Neural cell (in vitro differentiated cells): ENCODE results near the gene PNMA8C. TPM values are rescaled to one million over a fixed set of nuclear protein-coding genes. Genes with fewer than 3 reads are reported as not detected.

Experiments used
- H2AFZ ChIP-seq: fragments of 200-600, 300-800 bp; sonication (generic), shearing (Covaris generic); 2 replicates; pipeline ENCODE4 v1.6.0; 2014; ENCODE audit warnings: low read depth, mild to moderate bottlenecking, antibody characterized with exemption, low read length, moderate library complexity
- H3F3A ChIP-seq: fragments of 200-600 bp; shearing (Covaris generic); 2 replicates; pipeline ENCODE4 v1.6.1; 2016; ENCODE audit warnings: mild to moderate bottlenecking, moderate library complexity, mixed read lengths, antibody characterized with exemption, low read length; ENCODE audit not compliant: insufficient read depth, poor library complexity, severe bottlenecking
- H3K27ac ChIP-seq: fragments of 200-600, 300-800 bp; sonication (generic), shearing (Covaris generic); 2 replicates; pipeline ENCODE4 v1.5.1; 2014; ENCODE audit warnings: mild to moderate bottlenecking, low read length, moderate library complexity
- H3K27me3 ChIP-seq: fragments of 300-800, 200-600 bp; sonication (generic), shearing (Covaris generic); 2 replicates; pipeline ENCODE4 v1.6.0; 2014; ENCODE audit warnings: mild to moderate bottlenecking, low read depth, low read length, moderate library complexity; ENCODE audit not compliant: insufficient read depth
- H3K36me3 ChIP-seq: fragments of 300-800, 200-600 bp; sonication (generic), shearing (Covaris generic); 2 replicates; pipeline ENCODE4 v1.5.1; 2014; ENCODE audit warnings: mild to moderate bottlenecking, antibody characterized with exemption, low read length, moderate library complexity; ENCODE audit not compliant: insufficient read depth
- H3K4me2 ChIP-seq: fragments of 300-800, 200-600 bp; sonication (generic), shearing (Covaris generic); 2 replicates; pipeline ENCODE4 v1.6.0; 2014; ENCODE audit warnings: mild to moderate bottlenecking, low read length
- H3K4me3 ChIP-seq: fragments of 300-800, 200-600 bp; sonication (generic), shearing (Covaris generic); 2 replicates; pipeline ENCODE4 v1.5.1; 2014; ENCODE audit warnings: mild to moderate bottlenecking, low read length, moderate library complexity
- H3K79me2 ChIP-seq: fragments of 200-600 bp; shearing (Covaris generic); replicated peaks from 2 replicates; pipeline ENCODE4 v1.6.0; 2014; ENCODE audit warnings: mild to moderate bottlenecking, low read length, moderate library complexity; ENCODE audit not compliant: insufficient read depth
- H3K9ac ChIP-seq: fragments of 300-800, 200-600 bp; sonication (generic), shearing (Covaris generic); 2 replicates; pipeline ENCODE4 v1.6.1; 2016; ENCODE audit warnings: mild to moderate bottlenecking, low read length, mixed read lengths
- H3K9me2 ChIP-seq: fragments of 200-600 bp; shearing (Covaris generic); 2 replicates; pipeline ENCODE4 v1.6.1; 2016; ENCODE audit warnings: mild to moderate bottlenecking, low read length, mixed read lengths; ENCODE audit not compliant: insufficient read depth
- H3K9me3 ChIP-seq: fragments of 200-600, 300-800 bp; sonication (generic), shearing (Covaris generic); 2 replicates; pipeline ENCODE4 v1.6.1; 2016; ENCODE audit warnings: mild to moderate bottlenecking, mixed run types, low read length, moderate library complexity, mixed read lengths
- H4K20me1 ChIP-seq: fragments of 200-600 bp; shearing (Covaris generic); 2 replicates; pipeline ENCODE4 v1.6.1; 2016; ENCODE audit warnings: mild to moderate bottlenecking, mixed run types; ENCODE audit not compliant: insufficient read depth
- CTCF ChIP-seq: fragments of 450-650 bp; IDR thresholded peaks from 2 replicates; pipeline ENCODE4 v1.5.1; 2014; ENCODE audit warnings: antibody characterized with exemption, mild to moderate bottlenecking, moderate library complexity; ENCODE audit not compliant: poor library complexity, severe bottlenecking
- EP300 ChIP-seq: fragments of 450-650 bp; conservative IDR thresholded peaks from 2 replicates; pipeline ENCODE4 v1.6.1; 2014; ENCODE audit warnings: antibody characterized with exemption, mild to moderate bottlenecking, moderate library complexity; ENCODE audit not compliant: poor library complexity, severe bottlenecking
- EZH2 ChIP-seq: fragments of 200-600, 300-800 bp; shearing (Covaris generic), sonication (generic); IDR thresholded peaks from 2 replicates; pipeline ENCODE4 v1.6.1; 2014; ENCODE audit warnings: antibody characterized with exemption, low read length, borderline replicate concordance, mild to moderate bottlenecking; ENCODE audit not compliant: insufficient read depth, poor library complexity, severe bottlenecking
- MXI1 ChIP-seq: fragments of 450-650 bp; conservative IDR thresholded peaks from 2 replicates; pipeline ENCODE4 v1.6.1; 2014; ENCODE audit warnings: antibody characterized with exemption, mild to moderate bottlenecking; ENCODE audit not compliant: poor library complexity, severe bottlenecking
- POLR2AphosphoS5 ChIP-seq: IDR thresholded peaks from 2 replicates; pipeline ENCODE4 v1.6.1; 2012
- RAD21 ChIP-seq: fragments of 450-650 bp; conservative IDR thresholded peaks from 2 replicates; pipeline ENCODE4 v1.6.1; 2014; ENCODE audit warnings: antibody characterized with exemption, mild to moderate bottlenecking, moderate library complexity
- REST ChIP-seq: IDR thresholded peaks from 2 replicates; pipeline ENCODE4 v1.6.1; 2012; ENCODE audit warnings: borderline replicate concordance
- SMC3 ChIP-seq: fragments of 450-650 bp; conservative IDR thresholded peaks from 2 replicates; pipeline ENCODE4 v1.6.1; 2014; ENCODE audit warnings: antibody characterized with exemption, mild to moderate bottlenecking, moderate library complexity; ENCODE audit not compliant: poor library complexity
- TAF1 ChIP-seq: IDR thresholded peaks from 2 replicates; pipeline ENCODE4 v1.6.1; 2012; ENCODE audit warnings: low read depth
- polyA plus RNA-seq: library from polyadenylated mRNA; depleted of rRNA; stranded (reverse); fragments of >200 nt; gene quantifications from 2 replicates; pipeline ENCODE4 v1.2.3, GENCODE V29; 2014

Gene PNMA8C
- polyA plus RNA-seq, 1 donor from 2014 or later = 17.2 TPM

- no peaks in the 10 kb centered on the region for H3K36me3 ChIP-seq
- H3K27ac ChIP-seq = peak overlapping the region; percentile 59
- H3K79me2 ChIP-seq = peaks cover 15% of the 10 kb centered on the region
- H3K9ac ChIP-seq = peak overlapping the region; percentile 56
- H2AFZ ChIP-seq = peak overlapping the region; percentile 32
- no peak overlapping the region for H3K4me2 ChIP-seq
- H3K9me3 ChIP-seq = no peaks in the 10 kb centered on the region
- TF ChIP-seq EZH2 = no peak
- TF ChIP-seq EP300 = no peak
- no peak for TF ChIP-seq SMC3
- TF ChIP-seq RAD21 = no peak
- no peak for TF ChIP-seq POLR2AphosphoS5
- TF ChIP-seq TAF1 = no peak
- TF ChIP-seq MXI1 = no peak
- TF ChIP-seq REST = no peak
- no peak for TF ChIP-seq CTCF
- H3F3A ChIP-seq = no peaks in the 10 kb centered on the region
- H3K4me3 ChIP-seq = peak overlapping the region; percentile 40
- H4K20me1 ChIP-seq = no peaks in the 10 kb centered on the region
- H3K9me2 ChIP-seq = no peaks in the 10 kb centered on the region
- H3K27me3 ChIP-seq = no peaks in the 10 kb centered on the region
Measured at GRCh38 chr19:46408664-46409039, 20.1 kb downstream of the PNMA8C start.

GRCh38 chr19:46407856-46408663 lies 20.7 kb downstream of the PNMA8C start:
- Histone ChIP-seq H3K27ac (peak overlapping the region; percentile 59), H3F3A (no peaks in the 10 kb centered on the region), H3K27me3 (no peaks in the 10 kb centered on the region), H3K9me3 (no peaks in the 10 kb centered on the region), H3K4me2 (no peak overlapping the region), H3K36me3 (no peaks in the 10 kb centered on the region), H4K20me1 (no peaks in the 10 kb centered on the region), H3K4me3 (peak overlapping the region; percentile 40), H3K9me2 (no peaks in the 10 kb centered on the region), H2AFZ (peak overlapping the region; percentile 32), H3K79me2 (peaks cover 15% of the 10 kb centered on the region), H3K9ac (peak overlapping the region; percentile 56)
- TF ChIP-seq MXI1 = no peak
- TF ChIP-seq POLR2AphosphoS5 = peak; percentile 18
